Aorta (tissue), 5 donors: ENCODE measurements around the gene FIBCD1. TPM values are rescaled to one million over a fixed set of nuclear protein-coding genes. Genes with fewer than 3 reads are reported as not detected.

Experiments
- ATAC-seq: fragments of 200-7000 bp; cut with Tn5 transposase; one replicate; pipeline ENCODE4 v1.9.1; 2022; ENCODE audit warnings: moderate library complexity; ENCODE audit not compliant: low FRiP score
- DNase-seq, 2 donors: peaks; one replicate each; pipeline ENCODE4 v3.0.0-alpha.2; 2020
- H3K27ac ChIP-seq, 2 donors: one replicate each; pipeline ENCODE4 v1.5.1; 2013; ENCODE audit warnings: low read length in 2 of 2, mild to moderate bottlenecking in 2 of 2, moderate library complexity in 2 of 2, control low read depth in 1 of 2, inconsistent platforms in 1 of 2, low read depth in 1 of 2
- H3K27me3 ChIP-seq, 2 donors: one replicate each; pipeline ENCODE4 v1.6.1; 2013; ENCODE audit warnings: control low read depth in 1 of 2, low read length in 1 of 2, mild to moderate bottlenecking in 1 of 2, moderate library complexity in 1 of 2; ENCODE audit not compliant: insufficient read depth in 2 of 2, control insufficient read depth in 1 of 2
- H3K36me3 ChIP-seq, 2 donors: one replicate each; pipeline ENCODE4 v1.6.1; 2013; ENCODE audit warnings: control low read depth in 1 of 2, low read length in 1 of 2, mild to moderate bottlenecking in 1 of 2; ENCODE audit not compliant: insufficient read depth in 2 of 2, control insufficient read depth in 1 of 2
- H3K4me1 ChIP-seq, 2 donors: one replicate each; pipeline ENCODE4 v1.6.1; 2013; ENCODE audit warnings: low read length in 2 of 2, control low read depth in 1 of 2, mild to moderate bottlenecking in 1 of 2, moderate library complexity in 1 of 2; ENCODE audit not compliant: insufficient read depth in 2 of 2, control insufficient read depth in 1 of 2
- H3K4me3 ChIP-seq, 2 donors: one replicate each; pipeline ENCODE4 v1.5.1; 2013; ENCODE audit warnings: low read length in 2 of 2, control low read depth in 1 of 2, mild to moderate bottlenecking in 1 of 2
- H3K9me3 ChIP-seq: one replicate; pipeline ENCODE4 v1.6.1; 2013; ENCODE audit warnings: mild to moderate bottlenecking, low read length; ENCODE audit not compliant: control insufficient read depth
- WGBS, 2 donors: extraction: QIAGEN DNeasy Blood & Tissue Kit; methylation state at CpG; one replicate each; pipeline ENCODE4 v1.1.7; 2013; 5-methylcytosine and 5-hydroxymethylcytosine counted together
- intact Hi-C, 2 donors: fragments of 100-400 bp; cut with DNase I; formaldehyde crosslinking; loops; one replicate each; pipeline versions ENCODE4 v1.14.2 to v1.15.0; 2022
- polyA plus RNA-seq, 2 donors: library from polyadenylated mRNA; stranded (reverse); fragments of 200-250 nt; gene quantifications; one replicate each; pipeline ENCODE4 v1.2.3, GENCODE V29; 2013
- total RNA-seq, 2 donors: library from RNA; stranded (reverse); fragmentation: NEBNext Ultra II Directional; extraction: Animal tissue kit (Norgen Biotek cat#: 25700); gene quantifications; one replicate each; pipeline ENCODE4 v1.2.1, GENCODE V29; 2021
- donor health status: healthy with polysubstance abuse.
- donor health status: Bipolar disorder and iron deficiency.
- donor health status: DM: no; HTN: no; CAD: no.
- donor health status: DM: no; HTN: no; CAD: no.
- donor health status: DM: yes; HTN: yes; CAD: no.

The FIBCD1 gene
- total and polyA plus RNA-seq, 4 donors, result 0.13 TPM; not detected in 3

DNA sequence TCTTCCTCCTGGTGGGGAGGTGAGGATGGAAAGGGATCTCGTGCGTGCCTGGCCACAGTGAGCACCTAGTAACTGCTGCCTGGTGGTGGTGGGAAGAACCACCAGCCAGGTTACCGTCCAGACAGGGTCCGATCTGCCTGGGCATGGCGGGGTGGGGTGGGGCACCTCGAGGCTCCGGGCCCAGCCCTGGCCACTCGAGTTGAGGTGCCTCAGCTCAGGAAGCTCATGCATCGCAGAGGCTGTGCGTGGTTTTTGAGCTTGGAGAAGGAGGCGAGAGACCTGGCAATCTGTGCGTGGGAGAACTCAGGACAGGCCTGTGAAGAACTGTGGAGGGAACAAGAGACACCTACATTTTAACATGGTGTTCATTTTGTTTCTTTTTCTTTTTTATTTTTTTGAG is 31.0 kb upstream of the FIBCD1 start:
- intact Hi-C loops, result no loop called here
- Histone ChIP-seq H3K4me1 (no peaks in the 10 kb centered on the region), H3K4me3 (no peak overlapping the region), H3K9me3 (no peaks in the 10 kb centered on the region), H3K36me3 (no peaks in the 10 kb centered on the region), H3K27ac (no peak overlapping the region), H3K27me3 (no peaks in the 10 kb centered on the region)
- ATAC-seq, result no peak
- 91 to 93% methylated on average over 12 of the region's 12 CpGs for WGBS, 2 donors
- DNase-seq, result no peak

- Histone ChIP-seq H3K9me3 (no peaks in the 10 kb centered on the region), H3K36me3 (no peaks in the 10 kb centered on the region), H3K27me3 (no peaks in the 10 kb centered on the region), H3K4me1 (no peaks in the 10 kb centered on the region), H3K4me3 (no peak overlapping the region), H3K27ac (no peak overlapping the region)
- ATAC-seq, result no peak
- DNase-seq, result no peak
- 74 to 75% methylated on average over 7 of the region's 7 CpGs for WGBS, 2 donors
- intact Hi-C loops, result no loop called here
Measured at GRCh38 chr9:130965680-130966079, 26.6 kb upstream of the FIBCD1 start.

- Histone ChIP-seq H3K9me3 (no peaks in the 10 kb centered on the region), H3K4me1 (no peaks in the 10 kb centered on the region), H3K36me3 (no peaks in the 10 kb centered on the region), H3K27ac (no peak overlapping the region), H3K27me3 (no peaks in the 10 kb centered on the region), H3K4me3 (no peak overlapping the region)
- WGBS, 2 donors, result 97% methylated on average over 8 of the region's 8 CpGs
- intact Hi-C loops, result no loop called here
- ATAC-seq (no peak), DNase-seq (no peak)
Measured at GRCh38 chr9:130963916-130964315, 24.9 kb upstream of the FIBCD1 start.

DNA sequence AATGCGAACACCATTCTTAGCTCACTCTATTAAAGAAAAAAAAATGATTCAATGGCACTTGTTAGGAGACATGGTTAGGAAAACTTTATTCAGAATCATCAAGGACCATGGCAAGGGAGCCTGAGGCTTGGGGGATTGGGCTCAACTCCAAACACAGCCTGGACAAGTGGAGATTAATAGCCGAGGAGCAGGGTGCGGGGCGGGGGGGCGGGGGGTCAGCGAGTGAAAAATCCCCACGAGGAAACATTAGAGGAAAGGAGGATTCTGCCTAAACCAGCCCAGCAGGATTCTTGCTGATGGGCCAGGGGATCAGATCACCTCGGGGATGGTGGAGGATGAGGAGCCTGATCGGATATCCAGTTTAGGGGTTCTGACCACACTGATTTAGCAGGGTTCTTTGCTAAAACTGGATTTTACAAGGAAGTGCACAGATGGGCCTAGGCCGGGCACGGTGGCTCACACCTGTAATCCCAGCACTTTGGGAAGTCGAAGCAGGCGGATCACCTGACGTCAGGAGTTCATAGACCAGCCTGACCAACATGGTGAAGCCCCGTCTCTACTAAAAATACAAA is 24.4 kb upstream of the FIBCD1 start:
- DNase-seq (no peak), ATAC-seq (no peak)
- H3K36me3 ChIP-seq, result no peaks in the 10 kb centered on the region
- no peaks in the 10 kb centered on the region for H3K9me3 ChIP-seq
- no peak overlapping the region for H3K4me3 ChIP-seq
- H3K27ac ChIP-seq, result no peak overlapping the region
- WGBS, 2 donors, result 84 to 89% methylated on average over 15 of the region's 15 CpGs
- intact Hi-C loops, result no loop called here
- H3K4me1 ChIP-seq, result no peaks in the 10 kb centered on the region
- H3K27me3 ChIP-seq, result no peaks in the 10 kb centered on the region

- Histone ChIP-seq H3K4me1 (no peaks in the 10 kb centered on the region), H3K4me3 (no peak overlapping the region), H3K36me3 (no peaks in the 10 kb centered on the region), H3K9me3 (no peaks in the 10 kb centered on the region), H3K27me3 (no peaks in the 10 kb centered on the region), H3K27ac (no peak overlapping the region)
- peak; percentile 89 to 90 for DNase-seq
- intact Hi-C loops, result no loop called here
- peak; percentile 77 for ATAC-seq
- WGBS, 2 donors, result 36% methylated on average over 22 of the region's 22 CpGs
Measured at GRCh38 chr9:130962418-130963316, 23.6 kb upstream of the FIBCD1 start.

- WGBS, 2 donors, result 94 to 97% methylated on average over 8 of the region's 8 CpGs
- no peaks in the 10 kb centered on the region for H3K4me1 ChIP-seq
- intact Hi-C loops, result no loop called here
- H3K4me3 ChIP-seq, result no peak overlapping the region
- H3K27ac ChIP-seq, result no peak overlapping the region
- H3K27me3 ChIP-seq, result no peaks in the 10 kb centered on the region
- no peaks in the 10 kb centered on the region for H3K9me3 ChIP-seq
- ATAC-seq, result no peak
- DNase-seq, result no peak
- H3K36me3 ChIP-seq, result no peaks in the 10 kb centered on the region
Measured at GRCh38 chr9:130961511-130962300, 22.7 kb upstream of the FIBCD1 start.

- H3K4me1 ChIP-seq, result no peaks in the 10 kb centered on the region
- no peaks in the 10 kb centered on the region for H3K9me3 ChIP-seq
- H3K27me3 ChIP-seq, result no peaks in the 10 kb centered on the region
- H3K27ac ChIP-seq, result no peak overlapping the region
- DNase-seq (no peak), ATAC-seq (no peak)
- no peaks in the 10 kb centered on the region for H3K36me3 ChIP-seq
- intact Hi-C loops, result no loop called here
- WGBS, 2 donors, result 90 to 93% methylated on average over 14 of the region's 14 CpGs
- H3K4me3 ChIP-seq, result no peak overlapping the region
Measured at GRCh38 chr9:130960522-130961378, 21.7 kb upstream of the FIBCD1 start.

DNA sequence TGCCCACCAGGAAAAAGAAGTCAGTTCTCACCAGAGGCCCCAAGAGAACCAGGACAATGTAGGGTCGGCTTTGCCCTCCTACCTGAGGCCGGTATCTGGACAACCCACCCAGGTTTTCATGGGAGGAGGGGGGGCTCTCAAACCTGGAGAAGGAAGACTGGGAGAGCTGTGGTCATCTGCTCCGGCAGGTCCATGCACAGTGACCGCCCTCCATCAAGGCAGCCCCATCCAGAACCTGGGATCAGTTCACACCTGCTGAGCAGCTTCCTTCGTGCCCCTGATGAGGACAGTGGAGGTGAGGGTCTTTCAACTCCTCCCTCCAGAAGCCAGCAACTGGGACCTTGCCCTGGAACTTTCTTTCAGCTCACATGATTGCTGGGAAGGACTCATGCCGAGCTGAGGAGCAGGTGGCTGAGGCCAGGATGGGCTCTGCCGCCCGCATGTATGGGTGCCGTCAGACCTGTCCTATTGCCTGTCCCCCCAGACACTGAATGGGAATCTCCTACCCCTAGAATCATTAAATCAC is 20.8 kb upstream of the FIBCD1 start:
- no peaks in the 10 kb centered on the region for H3K9me3 ChIP-seq

More for the DNA sequence above, 20.8 kb upstream of the FIBCD1 start:
- DNase-seq (no peak), ATAC-seq (no peak)
- H3K4me3 ChIP-seq, result no peak overlapping the region
- 89 to 95% methylated on average over 8 to 9 of the region's 9 CpGs for WGBS, 2 donors
- H3K27me3 ChIP-seq, result no peaks in the 10 kb centered on the region
- H3K36me3 ChIP-seq, result no peaks in the 10 kb centered on the region
- H3K4me1 ChIP-seq, result no peaks in the 10 kb centered on the region
- H3K27ac ChIP-seq, result no peak overlapping the region
- intact Hi-C loops, result no loop called here
